ENCODE measurements around the gene GULP1. TPM values are rescaled to one million over a fixed set of nuclear protein-coding genes. Genes with fewer than 3 reads are reported as not detected.

The GULP1 gene
- total RNA-seq, 2 donors from 2014 or later = not detected

- Mint-ChIP-seq H3K36me3 (ENCODE audit: insufficient read depth in 2 of 2) (no peaks in the 10 kb centered on the region), H3K4me3 (no peak overlapping the region), H3K27me3 (ENCODE audit: low read depth) (no peaks in the 10 kb centered on the region), H3K4me1 (ENCODE audit: low read depth) (no peaks in the 10 kb centered on the region), H3K27ac (no peak overlapping the region), H3K9me3 (peaks cover 0 to 2% of the 10 kb centered on the region in 2 donors)
- DNase-seq (no peak), ATAC-seq (replicated peaks in 1 of 2) (no peak)
Measured at GRCh38 chr2:188610050-188610444, 318.4 kb downstream of the GULP1 start.

DNA sequence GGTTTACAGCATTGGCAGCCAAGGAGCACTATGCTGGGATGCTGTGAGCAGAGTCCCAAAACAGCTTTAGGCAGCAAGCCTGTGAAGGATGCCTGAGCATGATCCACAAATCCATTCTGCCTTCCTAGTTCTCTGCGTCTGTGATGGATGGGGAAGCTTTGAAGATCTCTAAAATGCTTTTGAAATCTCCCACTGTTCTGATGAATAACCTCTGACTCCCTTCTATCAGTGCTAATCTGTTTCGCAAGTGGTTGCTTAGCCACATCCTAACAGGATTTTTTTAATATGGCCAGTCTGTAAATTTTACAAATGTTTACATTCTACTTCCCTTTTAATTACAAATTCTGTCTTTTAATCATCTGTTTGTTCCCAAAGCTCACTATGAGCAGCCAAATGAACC is 319.2 kb downstream of the GULP1 start:
- Mint-ChIP-seq H3K9me3 (peaks cover 0 to 2% of the 10 kb centered on the region in 2 donors), H3K4me3 (no peak overlapping the region), H3K27me3 (ENCODE audit: low read depth) (no peaks in the 10 kb centered on the region), H3K4me1 (ENCODE audit: low read depth) (no peaks in the 10 kb centered on the region), H3K27ac (no peak overlapping the region), H3K36me3 (ENCODE audit: insufficient read depth in 2 of 2) (no peaks in the 10 kb centered on the region)
- DNase-seq = no peak
- ATAC-seq (replicated peaks in 1 of 2) = no peak

GRCh38 chr2:188619146-188619545 is 327.5 kb downstream of the GULP1 start:
- no peak for DNase-seq
- Mint-ChIP-seq H3K27ac (no peak overlapping the region), H3K36me3 (ENCODE audit: insufficient read depth in 2 of 2) (no peaks in the 10 kb centered on the region), H3K4me3 (no peak overlapping the region), H3K9me3 (peaks cover 0 to 6% of the 10 kb centered on the region in 2 donors), H3K4me1 (ENCODE audit: low read depth) (no peaks in the 10 kb centered on the region), H3K27me3 (ENCODE audit: low read depth) (no peaks in the 10 kb centered on the region)
- ATAC-seq (replicated peaks in 1 of 2) = no peak

- Mint-ChIP-seq H3K9me3 (peaks cover 0 to 6% of the 10 kb centered on the region in 2 donors), H3K4me1 (ENCODE audit: low read depth) (no peaks in the 10 kb centered on the region), H3K27me3 (ENCODE audit: low read depth) (no peaks in the 10 kb centered on the region), H3K36me3 (ENCODE audit: insufficient read depth in 2 of 2) (no peaks in the 10 kb centered on the region), H3K4me3 (no peak overlapping the region), H3K27ac (no peak overlapping the region)
- ATAC-seq (replicated peaks in 1 of 2) = no peak
- DNase-seq = no peak
Measured at GRCh38 chr2:188620916-188621315, 329.2 kb downstream of the GULP1 start.

DNA sequence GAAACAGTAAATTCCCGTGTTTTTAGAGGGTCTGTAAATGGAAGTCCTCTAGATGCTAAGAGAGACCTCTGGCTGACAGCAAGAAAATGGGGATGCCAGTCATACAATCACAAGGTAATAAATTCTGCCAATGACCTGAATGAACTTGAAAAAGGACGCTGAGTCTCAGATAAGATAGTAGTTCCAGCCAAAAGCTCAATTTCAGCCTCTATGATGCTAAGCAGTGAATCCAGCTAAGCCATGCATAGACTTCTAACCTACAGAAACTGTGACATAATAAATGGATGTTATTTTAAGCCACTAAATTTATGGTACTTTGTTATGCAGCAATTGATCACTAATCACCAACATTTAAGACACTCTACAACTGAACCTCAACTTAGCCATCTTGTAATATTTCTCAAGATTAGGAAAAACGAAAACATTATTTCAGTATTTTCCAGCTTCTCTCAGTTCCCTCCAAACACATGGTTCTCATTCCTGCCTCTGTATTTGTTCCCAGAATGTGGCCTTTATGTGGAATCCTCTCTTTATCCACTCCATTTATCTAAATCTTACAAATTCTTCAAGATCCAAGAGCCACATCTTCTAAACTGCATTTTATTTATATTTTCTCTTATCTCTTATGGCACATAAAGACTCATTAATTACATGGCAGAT is 331.1 kb downstream of the GULP1 start:
- DNase-seq (no peak), ATAC-seq (replicated peaks in 1 of 2) (no peak)
- Mint-ChIP-seq H3K4me1 (ENCODE audit: low read depth) (no peaks in the 10 kb centered on the region), H3K4me3 (no peak overlapping the region), H3K27me3 (ENCODE audit: low read depth) (no peaks in the 10 kb centered on the region), H3K36me3 (ENCODE audit: insufficient read depth in 2 of 2) (no peaks in the 10 kb centered on the region), H3K9me3 (peaks cover 0 to 3% of the 10 kb centered on the region in 2 donors), H3K27ac (no peak overlapping the region)

GRCh38 chr2:188623995-188624643 is 332.4 kb downstream of the GULP1 start:
- ATAC-seq (replicated peaks in 1 of 2) (no peak), DNase-seq (no peak)
- no peaks in the 10 kb centered on the region for H3K36me3 Mint-ChIP-seq (ENCODE audit: insufficient read depth in 2 of 2)
- no peaks in the 10 kb centered on the region for H3K27me3 Mint-ChIP-seq (ENCODE audit: low read depth)
- no peaks in the 10 kb centered on the region for H3K9me3 Mint-ChIP-seq
- H3K27ac Mint-ChIP-seq = no peak overlapping the region
- no peak overlapping the region for H3K4me3 Mint-ChIP-seq
- no peaks in the 10 kb centered on the region for H3K4me1 Mint-ChIP-seq (ENCODE audit: low read depth)

DNA sequence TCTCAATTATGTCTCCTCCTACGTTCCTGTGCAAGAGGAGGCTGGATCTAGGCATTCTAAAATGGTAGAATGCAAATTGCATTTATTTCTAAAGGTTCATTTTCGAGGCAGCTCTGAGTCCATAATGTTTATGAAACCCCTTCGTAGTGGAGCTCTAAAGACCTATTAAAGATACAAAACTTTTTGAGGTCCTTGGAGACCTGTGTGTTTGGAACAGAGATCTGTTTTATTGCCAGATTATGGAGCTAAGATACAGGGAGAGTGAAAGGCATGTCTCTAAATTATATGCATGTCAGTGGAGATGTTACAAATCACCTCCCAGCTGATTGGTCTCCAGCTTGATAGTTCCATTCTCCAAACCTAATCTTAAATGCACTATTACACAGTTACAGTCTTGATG is 335.8 kb downstream of the GULP1 start:
- DNase-seq (no peak), ATAC-seq (replicated peaks in 1 of 2) (no peak)
- H3K4me3 Mint-ChIP-seq = no peak overlapping the region
- no peaks in the 10 kb centered on the region for H3K27me3 Mint-ChIP-seq (ENCODE audit: low read depth)
- H3K36me3 Mint-ChIP-seq (ENCODE audit: insufficient read depth in 2 of 2) = no peaks in the 10 kb centered on the region
- no peak overlapping the region for H3K27ac Mint-ChIP-seq
- H3K4me1 Mint-ChIP-seq (ENCODE audit: low read depth) = no peaks in the 10 kb centered on the region
- H3K9me3 Mint-ChIP-seq = no peaks in the 10 kb centered on the region

DNA sequence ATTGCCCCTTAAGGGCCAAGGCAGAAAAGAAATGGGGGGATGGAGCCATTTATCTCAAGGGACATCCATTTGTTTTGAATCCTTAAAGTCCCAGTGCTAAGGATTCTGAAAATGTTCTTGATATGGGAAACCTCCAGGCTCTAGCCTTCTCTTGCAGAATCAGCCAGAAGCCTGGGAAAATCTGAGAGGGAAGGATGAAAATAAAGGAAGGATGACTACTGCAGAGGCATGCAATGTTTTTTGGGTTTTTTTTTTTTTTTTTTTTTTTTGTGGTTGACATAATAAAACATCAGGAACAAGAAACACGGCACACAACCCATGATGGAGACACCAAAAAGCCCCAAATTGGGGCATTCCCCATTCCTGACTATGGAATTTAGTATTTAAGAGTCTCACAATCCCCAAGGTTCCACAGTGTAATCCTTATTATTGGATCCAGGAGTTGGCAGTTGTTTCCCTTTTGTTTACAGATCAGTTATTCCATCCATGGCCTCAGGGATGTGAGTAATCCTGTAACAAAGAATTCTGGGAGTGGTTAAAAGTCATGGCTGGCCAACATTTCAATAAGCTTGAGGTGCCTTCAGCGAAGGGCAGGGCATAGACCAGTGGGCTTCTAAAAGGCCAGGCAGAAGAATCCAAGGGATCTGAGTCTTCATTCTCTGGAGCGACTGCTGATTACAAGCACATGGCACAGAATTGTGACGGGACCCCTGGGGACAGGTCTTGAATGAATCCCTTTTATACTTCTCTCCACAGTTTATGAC is 337.5 kb downstream of the GULP1 start:
- Mint-ChIP-seq H3K4me3 (no peak overlapping the region), H3K36me3 (ENCODE audit: insufficient read depth in 2 of 2) (no peaks in the 10 kb centered on the region), H3K4me1 (ENCODE audit: low read depth) (no peaks in the 10 kb centered on the region), H3K9me3 (no peaks in the 10 kb centered on the region), H3K27ac (no peak overlapping the region), H3K27me3 (ENCODE audit: low read depth) (no peaks in the 10 kb centered on the region)
- DNase-seq (no peak), ATAC-seq (replicated peaks in 1 of 2) (no peak)

GRCh38 chr2:188629753-188630527 is 338.3 kb downstream of the GULP1 start:
- no peak overlapping the region for H3K4me3 Mint-ChIP-seq
- no peak overlapping the region for H3K27ac Mint-ChIP-seq
- H3K9me3 Mint-ChIP-seq = no peaks in the 10 kb centered on the region
- DNase-seq (no peak), ATAC-seq (replicated peaks in 1 of 2) (no peak)
- H3K4me1 Mint-ChIP-seq (ENCODE audit: low read depth) = no peaks in the 10 kb centered on the region
- H3K27me3 Mint-ChIP-seq (ENCODE audit: low read depth) = no peaks in the 10 kb centered on the region
- no peaks in the 10 kb centered on the region for H3K36me3 Mint-ChIP-seq (ENCODE audit: insufficient read depth in 2 of 2)

GRCh38 chr2:188631037-188631809 is 339.5 kb downstream of the GULP1 start:
- H3K27me3 Mint-ChIP-seq (ENCODE audit: low read depth) = no peaks in the 10 kb centered on the region
- ATAC-seq (replicated peaks in 1 of 2) (no peak), DNase-seq (no peak)
- H3K36me3 Mint-ChIP-seq (ENCODE audit: insufficient read depth in 2 of 2) = no peaks in the 10 kb centered on the region
- H3K4me1 Mint-ChIP-seq (ENCODE audit: low read depth) = no peaks in the 10 kb centered on the region
- H3K4me3 Mint-ChIP-seq = no peak overlapping the region
- H3K9me3 Mint-ChIP-seq = no peaks in the 10 kb centered on the region
- no peak overlapping the region for H3K27ac Mint-ChIP-seq

- ATAC-seq (replicated peaks in 1 of 2) = no peak
- no peak for DNase-seq
- no peaks in the 10 kb centered on the region for H3K4me1 Mint-ChIP-seq (ENCODE audit: low read depth)
- H3K36me3 Mint-ChIP-seq (ENCODE audit: insufficient read depth in 2 of 2) = no peaks in the 10 kb centered on the region
- no peaks in the 10 kb centered on the region for H3K9me3 Mint-ChIP-seq
- no peak overlapping the region for H3K27ac Mint-ChIP-seq
- H3K4me3 Mint-ChIP-seq = no peak overlapping the region
- no peaks in the 10 kb centered on the region for H3K27me3 Mint-ChIP-seq (ENCODE audit: low read depth)
Measured at GRCh38 chr2:188634656-188635055, 343.0 kb downstream of the GULP1 start.

All from activated T-cell treated with anti-CD3 and anti-CD28 coated beads, Interleukin-2, amount 50 U/mL, for 72 hours (primary cell).